ENCODE measurements around the gene FNDC3B. TPM values are rescaled to one million over a fixed set of nuclear protein-coding genes. Genes with fewer than 3 reads are reported as not detected.

FNDC3B gene
- total RNA-seq, 4 donors from 2014 or later: 131 to 179 (median 170) TPM

DNA sequence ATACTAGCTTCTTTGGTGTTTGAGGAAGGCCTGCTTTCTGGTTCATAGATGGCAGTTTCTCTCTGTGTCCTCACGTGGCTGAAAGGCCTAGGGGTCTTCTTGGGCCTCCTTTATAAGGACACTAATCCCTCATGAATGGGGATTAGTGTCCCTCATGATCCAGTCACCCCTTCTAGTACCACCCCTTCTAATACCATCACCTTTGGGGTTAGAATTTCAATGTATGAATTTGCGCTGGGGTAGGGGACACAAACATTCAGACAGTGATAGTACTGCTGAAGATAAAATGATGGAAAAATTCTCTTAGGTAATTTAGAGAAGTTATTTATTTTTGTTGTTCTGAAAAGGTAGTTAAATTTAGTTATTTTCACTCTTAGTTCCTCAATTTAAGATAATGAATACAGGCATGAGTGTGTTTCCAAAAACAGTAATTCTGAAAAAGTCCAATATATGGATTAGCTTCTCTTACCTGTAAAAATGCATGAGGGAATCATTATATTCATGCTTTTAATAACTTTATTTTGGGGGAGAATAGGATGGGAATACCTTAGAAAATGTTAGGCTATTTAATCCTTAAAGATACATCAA lies 103.6 kb downstream of the FNDC3B start:
- TF ChIP-seq, protein P1, sequence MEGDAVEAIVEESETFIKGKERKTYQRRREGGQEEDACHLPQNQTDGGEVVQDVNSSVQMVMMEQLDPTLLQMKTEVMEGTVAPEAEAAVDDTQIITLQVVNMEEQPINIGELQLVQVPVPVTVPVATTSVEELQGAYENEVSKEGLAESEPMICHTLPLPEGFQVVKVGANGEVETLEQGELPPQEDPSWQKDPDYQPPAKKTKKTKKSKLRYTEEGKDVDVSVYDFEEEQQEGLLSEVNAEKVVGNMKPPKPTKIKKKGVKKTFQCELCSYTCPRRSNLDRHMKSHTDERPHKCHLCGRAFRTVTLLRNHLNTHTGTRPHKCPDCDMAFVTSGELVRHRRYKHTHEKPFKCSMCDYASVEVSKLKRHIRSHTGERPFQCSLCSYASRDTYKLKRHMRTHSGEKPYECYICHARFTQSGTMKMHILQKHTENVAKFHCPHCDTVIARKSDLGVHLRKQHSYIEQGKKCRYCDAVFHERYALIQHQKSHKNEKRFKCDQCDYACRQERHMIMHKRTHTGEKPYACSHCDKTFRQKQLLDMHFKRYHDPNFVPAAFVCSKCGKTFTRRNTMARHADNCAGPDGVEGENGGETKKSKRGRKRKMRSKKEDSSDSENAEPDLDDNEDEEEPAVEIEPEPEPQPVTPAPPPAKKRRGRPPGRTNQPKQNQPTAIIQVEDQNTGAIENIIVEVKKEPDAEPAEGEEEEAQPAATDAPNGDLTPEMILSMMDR (IDR thresholded peaks at IDR 0.05; ENCODE audit: low read depth): no peak

DNA sequence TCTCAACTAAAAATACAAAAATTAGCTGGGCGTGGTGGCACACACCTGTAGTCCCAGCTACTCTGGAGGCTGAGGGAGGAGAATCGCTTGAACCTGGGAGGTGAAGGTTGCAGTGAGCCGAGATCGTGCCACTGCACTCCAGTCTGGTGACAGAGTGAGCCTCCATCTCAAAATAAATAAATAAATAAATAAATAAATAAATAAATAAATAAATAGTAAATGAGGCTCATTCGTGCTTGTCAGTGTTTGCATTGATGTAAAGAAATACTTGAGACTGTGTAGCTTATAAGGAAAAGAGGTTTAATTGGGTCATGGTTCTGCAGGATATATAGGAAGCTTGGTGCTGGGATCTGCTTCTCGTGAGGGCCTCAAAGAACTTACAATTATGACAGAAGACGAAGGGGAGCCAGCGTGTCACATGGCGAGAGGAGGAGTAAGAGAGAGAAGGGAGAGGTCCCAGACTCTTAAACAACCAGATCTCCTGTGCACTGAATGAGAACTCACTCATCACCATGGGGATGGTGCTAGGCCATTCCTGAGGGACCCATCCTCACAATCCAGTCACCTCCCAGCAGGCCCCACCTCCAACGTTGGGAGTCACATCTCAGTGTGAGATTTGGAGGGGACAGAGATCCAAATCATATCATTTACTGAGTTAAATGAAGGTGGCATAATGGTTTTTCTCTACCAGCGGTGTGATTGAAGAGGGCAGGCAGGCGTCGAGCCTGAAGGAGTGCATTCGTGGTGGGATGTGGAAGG lies 104.5 kb downstream of the FNDC3B start:
- TF ChIP-seq, protein P1 (IDR thresholded peaks at IDR 0.05; ENCODE audit: low read depth): no peak

DNA sequence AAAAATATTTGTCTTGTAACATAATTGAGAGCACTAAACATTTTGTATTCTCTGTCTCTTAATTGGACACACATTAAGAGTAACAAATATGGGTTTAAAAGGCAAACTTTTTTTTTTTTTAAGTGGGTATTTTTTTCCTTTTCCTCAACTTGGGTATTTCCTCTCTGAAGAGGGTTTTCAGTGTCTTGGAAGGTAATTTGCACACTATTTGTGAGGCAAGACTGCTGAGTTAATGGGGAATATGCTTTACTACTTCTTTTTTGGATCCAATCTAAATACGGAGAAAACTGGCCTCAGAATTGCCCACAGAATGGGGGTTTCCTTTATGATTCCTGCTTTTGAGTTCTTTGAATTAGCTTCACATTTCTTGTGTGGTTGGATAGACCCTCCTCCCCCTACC lies 105.2 kb downstream of the FNDC3B start:
- TF ChIP-seq, protein P1 (IDR thresholded peaks at IDR 0.05; ENCODE audit: low read depth): no peak

DNA sequence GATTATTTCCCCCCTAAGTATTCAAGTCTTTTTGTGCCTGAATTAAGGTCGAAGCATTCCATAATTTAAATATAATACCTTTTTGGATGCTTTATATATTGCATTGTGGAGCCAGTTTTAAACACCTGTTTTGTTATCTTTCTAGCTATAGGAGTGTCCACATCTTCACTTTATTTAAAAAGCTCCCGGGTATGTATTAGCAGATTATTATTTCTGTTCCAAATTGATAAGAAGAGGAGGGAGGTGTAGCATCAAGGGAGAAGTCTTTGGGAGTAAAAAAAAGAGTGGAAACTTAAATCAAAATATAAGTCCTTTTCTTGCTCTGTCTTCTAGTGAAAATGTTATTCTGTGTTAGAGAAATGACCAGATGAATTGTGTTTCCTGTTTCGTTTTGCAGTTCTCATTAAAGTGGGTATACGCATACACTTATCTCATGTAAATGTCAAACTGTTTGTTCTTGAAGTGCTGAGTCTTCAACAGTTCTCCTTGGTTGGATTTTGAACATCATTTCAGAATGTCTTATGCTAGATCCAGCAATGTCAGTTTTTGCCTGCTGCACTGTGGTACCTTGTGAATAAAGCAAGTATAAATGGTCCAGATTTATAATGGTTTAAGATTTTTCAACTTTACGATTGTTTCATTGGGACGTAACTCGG lies 105.8 kb downstream of the FNDC3B start:
- TF ChIP-seq, protein P1 (IDR thresholded peaks at IDR 0.05; ENCODE audit: low read depth): no peak

DNA sequence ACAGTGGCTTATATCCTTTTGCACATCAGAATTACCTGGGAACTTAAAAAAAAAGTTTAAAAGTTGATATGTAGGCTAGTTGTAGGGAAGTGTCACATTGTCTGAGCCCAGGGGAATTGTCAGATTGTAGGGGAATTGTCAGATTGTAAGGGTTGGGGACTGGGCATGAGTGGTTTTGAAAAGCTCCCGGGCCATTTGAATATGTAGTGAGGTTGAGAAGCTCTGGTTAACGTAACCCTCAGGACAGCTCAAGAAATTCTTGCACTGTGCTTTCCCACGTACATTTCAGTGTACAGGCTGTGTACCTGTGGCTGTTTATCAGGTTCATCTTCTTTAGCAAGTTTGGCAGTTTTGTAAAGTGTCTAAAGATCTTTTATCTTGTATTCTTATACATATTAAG lies 107.0 kb downstream of the FNDC3B start:
- TF ChIP-seq, protein P1 (IDR thresholded peaks at IDR 0.05; ENCODE audit: low read depth): no peak

DNA sequence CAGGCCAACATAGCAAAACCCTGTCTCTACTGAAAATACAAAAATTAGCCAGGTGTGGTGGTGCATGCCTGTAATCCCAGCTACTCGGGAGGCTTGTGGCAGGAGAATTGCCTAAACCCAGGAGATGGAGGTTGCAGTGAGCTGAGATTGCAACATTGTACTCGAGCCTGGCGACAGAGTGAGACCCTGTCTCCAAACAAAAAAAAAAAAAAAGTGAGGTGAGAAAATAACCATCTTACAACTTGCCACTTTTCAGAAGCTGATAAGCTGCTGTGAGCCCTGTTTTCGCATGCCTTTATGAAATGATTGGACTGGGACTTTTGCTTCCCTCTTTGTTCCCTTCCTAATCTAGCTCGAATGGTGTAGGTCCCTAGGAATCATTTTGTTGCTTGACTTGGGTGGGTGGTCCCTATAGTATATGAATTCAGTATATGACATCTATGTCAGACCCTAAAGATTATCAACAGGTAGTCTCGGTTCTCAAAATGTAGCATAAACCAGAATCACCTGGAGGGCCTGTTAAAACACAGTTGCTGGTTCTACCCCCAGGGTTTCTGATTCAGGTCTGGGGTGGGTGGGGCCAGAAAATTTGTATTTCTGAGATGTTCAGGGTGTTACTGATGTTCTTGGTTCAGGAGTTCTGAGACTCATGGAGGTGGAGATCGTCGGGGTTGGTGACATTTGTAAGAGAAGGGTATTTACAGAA lies 107.9 kb downstream of the FNDC3B start:
- TF ChIP-seq, protein P1 (IDR thresholded peaks at IDR 0.05; ENCODE audit: low read depth): no peak

DNA sequence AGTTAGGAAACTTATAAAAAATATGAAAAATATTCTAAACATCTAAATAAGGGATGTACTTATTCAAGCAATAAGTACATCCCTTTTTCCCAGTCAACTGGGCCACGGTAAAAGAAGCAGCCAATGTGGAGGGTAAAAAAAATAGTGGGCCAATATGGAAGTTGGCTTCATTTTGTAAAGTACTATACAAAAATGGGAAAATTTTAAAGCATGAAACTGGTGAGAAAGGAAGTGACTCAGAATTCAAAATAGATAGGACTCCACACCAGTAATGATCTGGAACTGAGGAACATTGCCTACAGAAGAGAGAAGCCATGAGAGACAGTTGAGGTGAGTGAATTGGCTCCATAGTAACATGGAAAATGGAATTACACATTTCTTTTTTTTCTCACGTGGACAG lies 108.9 kb downstream of the FNDC3B start:
- TF ChIP-seq, protein P1 (IDR thresholded peaks at IDR 0.05; ENCODE audit: low read depth): no peak
